ENCODE measurements around the gene TMEM121.
"Not testable (repeated sequence)": the region's sequence is repeated elsewhere in the genome, so short reads cannot be mapped to it uniquely, and the experiment has no call there.

TMEM121 gene

DNA sequence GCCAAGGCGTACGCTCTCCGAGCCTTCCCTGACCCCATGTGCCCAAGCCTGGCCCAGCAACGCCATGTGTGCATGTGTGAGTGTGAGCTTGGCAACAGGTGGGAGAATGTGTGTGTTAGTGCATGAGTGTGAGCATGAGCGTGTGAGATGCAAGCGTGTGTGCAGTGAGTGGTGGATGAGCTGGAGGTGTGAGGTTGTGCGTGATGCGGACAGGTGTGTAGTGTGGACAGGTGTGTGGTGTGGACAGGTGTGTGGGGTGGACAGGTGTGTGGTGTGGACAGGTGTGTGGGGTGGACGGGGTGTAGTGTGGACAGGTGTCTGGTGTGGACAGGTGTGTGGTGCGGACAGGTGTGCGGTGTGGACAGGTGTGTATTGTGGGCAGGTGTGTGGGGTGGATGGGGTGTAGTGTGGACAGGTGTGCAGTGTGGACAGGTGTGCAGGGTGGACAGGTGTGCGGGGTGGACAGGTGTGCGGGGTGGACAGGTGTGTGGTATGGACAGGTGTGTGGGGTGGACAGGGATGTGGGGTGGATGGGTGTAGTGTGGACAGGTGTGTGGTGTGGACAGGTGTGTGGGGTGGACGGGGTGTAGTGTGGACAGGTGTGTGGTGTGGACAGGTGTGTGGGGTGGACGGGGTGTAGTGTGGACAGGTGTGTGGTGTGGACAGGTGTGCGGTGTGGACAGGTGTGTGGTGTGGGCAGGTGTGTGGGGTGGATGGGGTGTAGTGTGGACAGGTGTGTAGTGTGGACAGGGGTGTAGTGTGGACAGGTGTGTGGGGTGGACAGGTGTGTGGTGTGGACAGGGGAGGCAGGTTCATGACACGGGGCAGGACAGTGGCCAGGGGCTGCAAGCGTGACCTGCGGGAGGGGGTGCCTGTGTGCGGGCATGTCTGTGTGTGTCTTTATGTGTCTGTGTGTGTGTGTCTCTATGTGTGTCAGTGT is 41.1 kb downstream of the TMEM121 start:
- DNase-seq (ENCODE audit: low read depth in 2 of 2, low spot score in 1 of 2) = not testable (repeated sequence)

DNA sequence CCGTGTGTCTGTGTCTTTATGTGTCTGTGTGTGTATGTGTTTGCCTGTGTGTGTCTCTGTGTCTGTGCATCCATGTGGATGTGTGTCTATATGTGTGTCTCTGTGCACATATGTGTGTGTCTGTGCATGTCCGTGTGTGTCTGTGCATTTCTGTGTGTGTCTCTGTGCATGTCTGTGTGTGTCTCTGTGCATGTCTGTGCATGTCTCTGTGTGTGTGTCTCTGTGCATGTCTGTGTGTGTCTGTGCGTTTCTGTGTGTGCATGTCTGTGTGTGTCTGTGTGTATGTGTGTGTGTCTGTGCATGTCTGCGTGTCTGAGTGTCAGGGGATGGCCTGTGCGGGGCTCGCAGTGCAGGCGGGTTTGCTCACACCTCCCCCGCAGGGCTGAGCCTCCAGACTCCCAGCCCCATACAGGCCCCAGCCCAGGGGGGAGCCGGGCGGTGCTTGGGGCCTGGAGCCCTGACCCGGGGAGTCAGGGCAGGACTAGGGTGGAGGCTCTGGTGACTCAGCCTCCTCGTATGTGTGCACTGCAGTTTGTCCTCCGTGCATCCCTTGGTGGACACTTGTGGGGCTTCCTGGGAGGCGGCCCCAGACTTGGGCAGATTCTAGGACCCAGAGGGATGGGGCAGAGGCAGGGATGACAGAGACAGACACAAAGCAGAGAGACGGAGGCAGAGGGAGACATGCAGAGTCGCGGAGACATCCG is 41.9 kb downstream of the TMEM121 start:
- not testable (repeated sequence) for DNase-seq (ENCODE audit: low read depth in 2 of 2, low spot score in 1 of 2)

DNA sequence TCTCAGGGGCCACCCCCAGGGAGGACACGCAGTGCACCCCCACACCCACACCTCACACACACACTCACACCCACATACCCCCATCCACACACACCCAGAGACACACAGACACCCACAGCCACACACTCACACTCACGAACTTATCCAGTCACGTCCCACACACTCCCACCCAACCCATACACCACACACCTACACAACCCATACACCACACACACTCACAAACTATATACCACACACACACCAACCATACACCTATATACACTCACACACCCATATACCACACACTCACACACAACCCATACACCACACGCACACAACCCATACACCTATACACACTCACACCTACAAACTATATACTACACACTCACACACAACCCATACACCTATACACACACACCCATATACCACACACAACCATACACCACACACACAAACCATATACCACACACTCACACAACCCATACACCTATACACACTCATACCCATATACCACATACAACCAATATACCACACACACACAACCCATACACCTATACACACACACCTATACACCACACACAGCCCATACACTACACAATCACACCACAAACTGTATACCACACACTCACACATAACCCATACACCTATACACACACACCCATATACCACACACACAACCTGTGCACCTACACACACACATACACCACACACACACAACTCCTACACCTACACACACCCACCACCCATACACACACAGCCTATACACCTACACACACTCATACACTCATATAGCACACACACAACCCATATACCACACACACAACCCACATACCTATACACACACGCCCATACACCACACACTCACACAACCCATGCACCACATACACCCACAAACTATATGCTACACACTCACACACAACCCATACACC is 42.7 kb downstream of the TMEM121 start:
- no peak for DNase-seq (ENCODE audit: low read depth in 2 of 2, low spot score in 1 of 2)

DNA sequence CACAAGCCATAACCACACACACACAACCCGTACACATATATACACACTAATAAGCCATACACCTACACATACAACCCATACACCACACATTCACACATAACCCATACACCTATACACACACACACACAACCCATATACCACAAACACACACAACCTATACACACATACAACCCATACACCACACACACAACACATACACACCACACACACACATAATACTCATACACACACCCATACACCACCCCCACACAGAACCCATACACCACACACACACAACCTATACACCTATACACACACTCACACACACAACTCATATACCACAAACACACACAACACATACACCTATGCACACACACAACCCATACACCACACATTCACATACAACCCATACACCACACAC is 44.1 kb downstream of the TMEM121 start:
- no peak for DNase-seq (ENCODE audit: low read depth in 2 of 2, low spot score in 1 of 2)

DNA sequence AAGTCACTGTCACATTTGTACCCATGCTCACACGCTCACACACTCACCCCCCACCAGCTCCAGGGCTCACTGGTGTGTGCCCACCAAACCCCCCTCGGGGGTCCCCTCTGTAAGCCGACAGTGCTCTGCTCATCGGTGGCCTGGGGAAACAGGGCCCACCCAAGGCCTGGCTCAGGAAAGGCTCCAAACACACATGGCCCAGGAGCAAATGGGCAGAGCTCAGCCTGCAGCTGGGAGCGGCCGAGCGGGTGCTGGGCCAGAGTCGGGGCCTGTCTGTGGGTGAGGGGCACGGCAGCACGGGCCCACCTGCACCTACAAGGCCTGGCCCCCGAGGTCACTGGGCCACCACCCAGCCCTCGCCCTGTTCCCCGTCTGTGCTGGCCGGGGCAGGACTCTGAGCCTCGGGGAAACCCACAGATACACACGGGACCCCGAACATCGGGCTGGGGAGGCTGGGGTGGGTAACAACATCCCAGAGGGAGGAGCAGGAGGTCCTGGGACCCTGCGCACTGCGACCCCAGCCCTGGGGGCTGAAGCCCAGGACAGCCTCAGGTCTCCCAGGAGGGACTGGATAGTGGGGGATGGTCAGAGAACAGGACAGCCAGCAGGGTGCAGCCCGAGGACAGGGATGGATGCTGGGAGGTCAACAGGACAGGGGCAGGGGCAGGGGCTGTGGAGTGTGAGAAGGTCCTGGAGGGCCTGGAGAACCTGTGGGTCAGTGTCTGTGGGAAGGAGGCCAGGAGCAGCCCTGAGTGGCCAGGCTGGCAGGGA is 45.0 kb downstream of the TMEM121 start:
- DNase-seq (ENCODE audit: low read depth in 2 of 2, low spot score in 1 of 2) = not testable (repeated sequence)

DNA sequence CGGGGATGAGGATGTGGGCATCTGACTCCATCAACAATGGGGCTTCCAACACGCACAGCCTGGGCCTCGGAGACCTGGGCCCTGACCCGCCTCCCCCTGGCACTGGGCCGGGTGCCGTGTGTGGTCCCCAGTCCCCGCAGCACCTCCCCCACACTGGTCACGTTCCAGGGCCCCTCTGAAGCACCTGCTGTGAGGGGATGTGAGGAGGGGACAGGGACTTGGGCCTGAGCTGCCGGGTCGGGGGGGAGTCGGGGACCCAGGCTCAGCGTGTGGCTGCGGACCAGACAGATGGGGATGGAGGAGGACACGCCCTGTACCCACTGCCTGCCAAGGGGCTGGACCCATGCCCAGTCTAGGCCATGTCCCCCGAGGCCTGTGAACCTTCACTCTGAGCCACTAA is 45.7 kb downstream of the TMEM121 start:
- DNase-seq (ENCODE audit: low read depth in 2 of 2, low spot score in 1 of 2) = not testable (repeated sequence)

DNA sequence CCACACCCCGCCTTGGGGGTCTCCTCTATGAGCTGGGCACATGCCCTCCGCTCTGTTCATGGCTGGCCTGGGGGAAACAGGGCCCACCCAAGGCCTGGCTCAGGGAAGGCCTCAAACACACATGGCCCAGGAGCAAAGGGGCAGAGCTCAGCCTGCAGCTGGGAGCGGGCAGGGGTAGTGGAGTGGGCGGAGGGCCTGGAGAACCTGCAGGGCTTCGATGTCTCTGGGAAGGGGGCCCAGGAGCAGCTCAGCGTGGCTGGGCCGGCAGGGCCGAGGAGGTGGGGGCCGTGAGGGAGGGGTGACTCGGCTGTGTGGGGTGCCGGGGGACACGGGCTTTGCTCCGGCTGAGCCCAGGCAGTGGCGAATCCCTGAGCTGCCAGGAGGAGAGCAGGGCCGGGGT is 47.5 kb downstream of the TMEM121 start:
- DNase-seq (ENCODE audit: low read depth in 2 of 2, low spot score in 1 of 2) = not testable (repeated sequence)

DNA sequence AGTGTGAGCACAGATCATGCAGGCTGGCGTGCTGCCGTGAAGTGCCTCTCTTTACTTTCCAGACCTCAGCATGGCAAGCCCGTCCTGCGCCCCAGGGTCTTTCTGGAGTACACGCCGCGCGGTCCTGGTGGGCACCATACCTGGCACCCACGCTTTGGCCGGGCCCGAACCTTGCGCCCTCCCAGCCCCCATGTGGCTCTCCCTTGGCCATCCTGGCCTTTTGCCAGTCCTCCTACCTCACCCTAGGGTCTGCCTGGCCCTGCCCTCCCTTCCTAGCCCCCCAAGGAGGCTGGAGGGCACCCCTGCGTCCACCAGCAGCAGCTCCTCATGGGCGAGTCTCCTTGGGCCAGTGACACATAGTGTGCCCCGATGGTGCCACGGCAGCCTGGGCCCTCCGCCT is 48.0 kb downstream of the TMEM121 start:
- DNase-seq (ENCODE audit: low read depth in 2 of 2, low spot score in 1 of 2) = not testable (repeated sequence)

DNA sequence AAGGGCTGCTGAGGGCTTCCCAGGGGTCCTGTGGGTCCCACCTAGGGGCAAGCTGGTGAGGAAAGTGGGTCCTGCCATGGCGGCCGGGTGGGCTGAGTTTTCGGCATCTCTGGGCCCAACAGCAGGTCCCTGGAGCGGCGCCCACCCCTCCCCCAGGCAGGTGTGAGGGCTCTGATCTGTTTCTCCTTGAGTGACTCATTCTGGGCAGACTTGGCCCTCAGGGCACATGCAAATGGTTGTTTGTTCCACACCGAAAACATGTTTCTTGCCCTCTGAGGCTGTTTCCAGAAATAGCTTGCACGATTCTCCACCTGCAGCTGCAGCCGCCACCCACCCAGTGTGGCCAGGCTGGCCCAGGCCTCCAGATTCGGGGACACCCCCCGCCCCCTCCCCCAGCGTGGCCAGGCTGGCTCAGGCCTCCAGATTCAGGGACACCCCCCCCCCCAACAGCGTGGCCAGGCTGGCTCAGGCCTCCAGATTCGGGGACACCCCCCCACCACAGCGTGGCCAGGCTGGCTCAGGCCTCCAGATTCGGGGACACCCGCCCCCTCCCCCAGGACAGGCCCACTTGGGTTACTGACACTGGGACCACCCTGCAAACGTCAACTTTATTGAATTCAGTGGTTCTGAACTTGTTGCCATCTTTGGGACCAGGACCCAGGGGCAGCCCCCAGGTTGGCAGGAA is 48.8 kb downstream of the TMEM121 start:
- DNase-seq (ENCODE audit: low read depth in 2 of 2, low spot score in 1 of 2) = not testable (repeated sequence)

DNA sequence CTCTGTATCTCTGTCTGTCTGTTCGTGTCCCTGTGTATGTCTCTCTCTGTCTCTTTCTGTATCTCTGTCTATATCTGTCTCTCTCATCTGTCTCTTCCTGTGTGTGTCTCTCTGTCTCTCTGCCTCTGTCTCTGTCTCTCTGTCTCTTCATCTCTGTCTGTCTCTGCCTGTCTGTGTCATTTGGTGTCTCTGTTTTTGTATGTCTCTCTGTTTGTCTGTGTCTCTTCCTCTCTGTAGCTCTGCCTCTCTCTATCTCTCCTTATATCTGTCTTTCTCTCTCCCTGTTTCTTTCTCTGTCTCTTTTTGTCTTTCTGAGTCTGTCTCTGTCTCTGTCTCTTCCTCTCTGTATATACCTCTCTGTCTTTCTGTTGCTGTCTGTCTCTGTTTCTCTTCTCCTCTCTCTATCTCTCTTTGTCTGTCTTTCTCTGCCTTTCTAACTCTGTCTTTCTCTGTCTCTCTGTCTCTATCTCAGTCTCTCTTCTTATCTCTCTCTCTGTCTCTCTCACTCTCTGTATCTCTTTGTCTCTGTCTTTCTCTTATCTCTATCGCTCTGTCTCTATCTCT is 50.2 kb downstream of the TMEM121 start:
- no peak for DNase-seq (ENCODE audit: low read depth in 2 of 2, low spot score in 1 of 2)

DNA sequence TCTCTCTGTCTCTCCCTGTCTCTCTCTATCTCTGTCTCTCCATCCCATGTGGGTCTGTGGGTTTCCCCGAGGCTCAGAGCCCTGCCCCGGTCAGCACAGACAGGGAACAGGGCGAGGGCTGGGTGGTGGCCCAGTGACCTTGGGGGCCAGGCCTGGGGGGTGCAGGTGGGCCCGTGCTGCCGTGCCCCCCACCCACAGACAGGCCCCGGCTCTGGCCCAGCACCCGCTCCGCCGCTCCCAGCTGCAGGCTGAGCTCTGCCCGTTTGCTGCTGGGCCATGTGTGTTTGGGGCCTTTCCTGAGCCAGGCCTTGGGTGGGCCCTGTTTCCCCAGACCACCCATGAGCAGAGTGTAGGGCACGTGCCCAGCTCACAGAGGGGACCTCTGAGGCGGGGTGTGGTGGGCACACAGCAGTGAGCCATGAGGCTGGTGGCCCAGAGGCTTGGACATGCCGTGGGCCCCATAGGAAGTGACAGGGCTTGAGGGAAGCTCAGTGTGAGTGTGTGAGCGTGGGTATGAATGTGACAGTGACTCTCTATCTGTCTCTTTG is 51.0 kb downstream of the TMEM121 start:
- DNase-seq (ENCODE audit: low read depth in 2 of 2, low spot score in 1 of 2) = no peak

DNA sequence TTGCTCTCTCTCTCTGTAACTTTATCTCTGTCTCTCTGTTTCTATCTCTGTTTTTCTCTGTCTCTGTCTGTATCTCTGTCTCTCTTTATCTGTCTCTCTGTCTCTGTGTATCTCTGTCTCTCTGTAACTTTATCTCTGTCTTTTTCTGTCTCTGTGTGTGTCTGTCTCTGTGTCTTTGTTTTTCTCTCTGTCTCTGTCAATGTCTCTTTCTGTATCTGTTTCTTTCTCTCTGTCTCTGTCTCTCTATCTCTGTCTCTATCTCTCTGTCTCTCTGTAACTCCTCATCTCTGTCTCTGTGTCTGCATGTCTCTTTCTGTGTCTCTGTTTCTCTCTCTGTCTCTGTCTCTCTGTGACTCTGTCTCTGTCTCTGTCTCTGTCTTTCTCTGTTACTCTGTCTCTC is 51.7 kb downstream of the TMEM121 start:
- no peak for DNase-seq (ENCODE audit: low read depth in 2 of 2, low spot score in 1 of 2)

DNA sequence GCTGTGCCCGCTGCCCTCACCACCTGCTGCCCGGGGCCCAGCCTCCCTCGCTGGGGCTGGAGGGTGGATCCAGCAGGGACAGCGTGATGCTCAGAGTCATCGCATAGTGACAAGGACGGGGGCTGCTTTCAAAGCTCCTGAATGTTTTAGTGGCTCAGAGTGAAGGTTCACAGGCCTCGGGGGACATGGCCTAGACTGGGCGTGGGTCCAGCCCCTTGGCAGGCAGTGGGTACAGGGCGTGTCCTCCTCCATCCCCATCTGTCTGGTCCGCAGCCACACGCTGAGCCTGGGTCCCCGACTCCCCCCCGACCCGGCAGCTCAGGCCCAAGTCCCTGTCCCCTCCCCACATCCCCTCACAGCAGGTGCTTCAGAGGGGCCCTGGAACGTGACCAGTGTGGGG is 52.8 kb downstream of the TMEM121 start:
- not testable (repeated sequence) for DNase-seq (ENCODE audit: low read depth in 2 of 2, low spot score in 1 of 2)
